HCEC 1CT (cell line): ENCODE measurements around the gene SPTAN1.

Experiments used
- DNase-seq: peaks from one replicate; pipeline ENCODE4 v3.0.0-alpha.2; 2017

The SPTAN1 gene

DNA sequence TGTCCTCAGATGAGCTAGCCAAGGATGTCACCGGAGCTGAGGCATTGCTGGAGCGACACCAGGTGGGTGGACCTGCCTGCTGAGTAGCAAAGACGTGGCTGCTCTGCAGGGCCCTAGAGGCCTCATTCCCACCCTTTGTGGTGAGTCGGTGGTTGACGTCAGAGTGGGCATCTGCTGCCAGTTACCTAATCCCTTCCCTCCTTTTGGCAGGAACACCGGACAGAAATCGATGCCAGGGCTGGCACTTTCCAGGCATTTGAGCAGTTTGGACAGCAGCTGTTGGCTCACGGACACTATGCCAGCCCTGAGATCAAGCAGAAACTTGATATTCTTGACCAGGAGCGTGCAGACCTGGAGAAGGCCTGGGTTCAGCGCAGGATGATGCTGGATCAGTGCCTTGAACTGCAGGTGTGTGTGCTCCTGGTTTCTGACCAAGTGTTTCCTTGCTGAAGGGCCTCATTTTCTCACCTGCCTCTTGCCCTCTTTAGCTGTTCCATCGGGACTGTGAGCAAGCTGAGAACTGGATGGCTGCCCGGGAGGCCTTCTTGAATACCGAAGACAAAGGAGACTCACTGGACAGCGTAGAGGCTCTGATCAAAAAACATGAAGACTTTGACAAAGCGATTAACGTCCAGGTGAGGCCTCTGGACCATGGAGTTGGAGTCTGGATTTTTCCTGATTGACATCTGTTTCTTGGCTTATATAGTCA lies 55.4 kb downstream of the SPTAN1 start:
- DNase-seq = no peak

DNA sequence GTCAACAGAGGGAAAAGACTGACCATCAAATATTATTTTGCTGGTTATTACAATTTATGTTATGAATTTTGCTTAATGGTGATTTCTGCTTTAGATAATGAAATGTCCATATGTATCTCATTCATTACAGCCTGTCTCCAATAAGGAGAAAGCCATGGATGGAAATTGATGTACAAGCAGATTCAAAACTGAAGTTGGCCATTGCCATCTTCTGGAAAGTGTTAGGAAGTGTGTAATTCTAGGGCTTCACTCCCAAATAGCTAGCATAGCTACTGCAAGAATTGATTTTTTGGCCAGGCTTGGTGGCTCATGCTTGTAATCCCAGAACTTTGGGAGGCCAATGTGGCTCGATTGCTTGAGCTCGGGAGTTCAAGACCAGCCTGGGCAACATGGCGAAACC lies 58.5 kb downstream of the SPTAN1 start:
- no peak for DNase-seq

DNA sequence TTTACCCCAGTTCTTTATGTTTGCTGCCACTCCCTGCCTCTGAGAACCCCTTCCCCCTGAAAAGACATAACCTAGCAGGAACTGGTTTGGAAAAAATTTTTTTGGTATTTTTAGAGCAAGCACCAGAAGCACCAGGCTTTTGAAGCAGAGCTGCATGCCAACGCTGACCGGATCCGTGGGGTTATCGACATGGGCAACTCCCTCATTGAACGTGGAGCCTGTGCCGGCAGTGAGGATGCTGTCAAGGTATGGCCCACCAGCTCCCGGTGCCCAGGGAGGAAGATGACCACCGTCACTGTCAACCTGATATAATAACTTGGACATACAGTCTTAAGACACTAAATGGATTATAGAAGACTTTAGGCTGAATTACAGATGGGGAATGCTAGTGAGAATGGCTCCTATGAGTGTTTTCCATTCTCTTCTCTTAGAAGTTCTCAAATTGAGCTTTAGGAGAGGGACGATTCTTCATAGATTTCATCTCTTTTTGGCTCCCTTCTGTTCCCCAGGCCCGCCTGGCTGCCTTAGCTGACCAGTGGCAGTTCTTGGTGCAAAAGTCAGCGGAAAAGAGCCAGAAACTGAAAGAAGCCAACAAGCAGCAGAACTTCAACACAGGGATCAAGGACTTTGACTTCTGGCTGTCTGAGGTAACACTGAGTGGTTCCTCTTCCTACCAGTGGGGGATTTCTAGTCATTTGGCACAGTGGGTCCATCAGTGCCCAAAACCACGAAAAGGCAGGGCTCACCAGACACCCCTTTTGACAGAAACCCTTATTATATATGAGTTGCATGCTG lies 59.4 kb downstream of the SPTAN1 start:
- no peak for DNase-seq

DNA sequence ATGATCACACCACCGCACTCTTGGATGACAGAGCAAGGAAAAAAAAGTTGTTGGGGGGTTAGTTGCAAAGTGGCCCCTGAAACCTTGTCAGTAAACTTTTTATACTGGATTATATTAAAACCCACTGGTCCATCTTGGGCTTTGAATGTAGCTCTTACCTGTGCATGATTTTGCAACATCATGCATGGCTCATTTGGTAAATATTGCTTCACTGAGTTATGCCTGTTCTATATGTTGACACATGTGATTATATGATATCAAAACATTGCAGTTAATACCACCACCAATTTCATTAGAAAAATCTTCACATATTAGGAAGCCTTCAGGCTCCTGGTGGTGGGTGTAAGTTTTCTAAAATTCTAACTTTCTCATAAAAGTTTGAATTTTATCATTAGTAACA lies 62.3 kb downstream of the SPTAN1 start:
- no peak for DNase-seq

DNA sequence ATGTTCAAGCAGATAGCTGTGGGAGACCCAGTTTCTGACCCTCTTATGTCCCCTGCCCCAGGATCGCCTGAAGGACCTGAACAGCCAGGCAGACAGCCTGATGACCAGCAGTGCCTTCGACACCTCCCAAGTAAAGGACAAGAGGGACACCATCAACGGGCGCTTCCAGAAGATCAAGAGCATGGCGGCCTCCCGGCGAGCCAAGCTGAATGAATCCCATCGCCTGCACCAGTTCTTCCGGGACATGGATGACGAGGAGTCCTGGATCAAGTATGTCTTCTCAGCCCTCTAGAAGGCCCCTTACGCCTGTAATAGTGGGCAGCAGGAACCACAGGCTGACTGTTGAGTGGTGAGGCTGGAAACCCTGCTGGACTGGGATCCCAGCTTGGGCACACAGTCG lies 63.2 kb downstream of the SPTAN1 start:
- no peak for DNase-seq

DNA sequence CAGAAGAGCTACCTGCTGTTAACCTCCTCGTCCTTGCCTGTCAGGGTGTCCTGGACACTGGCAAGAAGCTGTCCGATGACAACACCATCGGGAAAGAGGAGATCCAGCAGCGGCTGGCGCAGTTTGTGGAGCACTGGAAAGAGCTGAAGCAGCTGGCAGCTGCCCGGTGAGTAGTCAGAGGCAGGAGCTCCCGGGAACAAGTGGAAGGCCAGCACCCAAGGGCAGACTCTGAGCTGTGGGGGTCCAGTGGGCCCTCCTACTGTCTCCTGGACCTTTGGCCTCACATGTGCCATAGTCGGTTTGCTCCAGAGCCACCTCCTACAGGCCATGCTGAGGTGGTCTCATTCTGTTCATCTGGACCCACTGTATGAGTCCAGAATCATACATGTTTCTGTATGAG lies 65.6 kb downstream of the SPTAN1 start:
- no peak for DNase-seq

DNA sequence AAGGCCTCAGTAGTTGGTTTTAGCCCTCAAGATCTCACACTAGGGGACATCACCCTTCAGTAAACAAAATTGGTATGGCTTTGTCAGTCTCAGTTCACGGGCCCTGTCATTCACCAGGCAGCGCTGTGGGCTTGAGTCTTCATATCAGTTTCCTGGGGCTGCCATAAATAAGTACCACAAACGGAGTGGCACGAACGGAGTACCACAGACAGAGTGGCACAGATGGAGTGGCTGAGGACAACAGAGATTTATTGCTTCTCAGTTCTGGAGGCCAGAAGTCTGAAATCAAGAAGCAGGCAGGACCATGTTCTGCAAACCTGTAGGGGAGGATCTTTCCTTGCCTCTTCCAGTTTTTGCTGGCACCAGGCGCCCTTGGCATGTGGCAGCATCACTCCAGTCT lies 66.7 kb downstream of the SPTAN1 start:
- no peak for DNase-seq

DNA sequence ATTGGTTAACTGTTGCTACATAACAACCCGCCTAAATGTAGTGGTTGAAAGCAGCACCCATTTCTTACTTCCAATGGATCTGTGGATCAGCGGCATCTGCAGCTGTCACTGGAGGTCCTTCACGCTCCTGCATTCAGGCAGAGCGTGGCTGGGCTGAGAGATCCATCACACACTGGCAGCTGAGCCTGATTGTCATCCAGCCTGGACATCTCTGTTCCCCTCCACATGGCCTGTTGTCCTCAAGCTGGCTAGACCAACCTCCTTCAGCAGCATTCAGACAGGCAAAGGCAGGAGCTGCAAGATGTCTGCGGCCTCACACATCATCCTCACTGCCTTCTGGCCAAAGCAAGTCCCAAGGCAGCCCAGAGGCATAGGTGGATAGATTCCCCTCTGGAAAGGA lies 67.4 kb downstream of the SPTAN1 start:
- DNase-seq = no peak

DNA sequence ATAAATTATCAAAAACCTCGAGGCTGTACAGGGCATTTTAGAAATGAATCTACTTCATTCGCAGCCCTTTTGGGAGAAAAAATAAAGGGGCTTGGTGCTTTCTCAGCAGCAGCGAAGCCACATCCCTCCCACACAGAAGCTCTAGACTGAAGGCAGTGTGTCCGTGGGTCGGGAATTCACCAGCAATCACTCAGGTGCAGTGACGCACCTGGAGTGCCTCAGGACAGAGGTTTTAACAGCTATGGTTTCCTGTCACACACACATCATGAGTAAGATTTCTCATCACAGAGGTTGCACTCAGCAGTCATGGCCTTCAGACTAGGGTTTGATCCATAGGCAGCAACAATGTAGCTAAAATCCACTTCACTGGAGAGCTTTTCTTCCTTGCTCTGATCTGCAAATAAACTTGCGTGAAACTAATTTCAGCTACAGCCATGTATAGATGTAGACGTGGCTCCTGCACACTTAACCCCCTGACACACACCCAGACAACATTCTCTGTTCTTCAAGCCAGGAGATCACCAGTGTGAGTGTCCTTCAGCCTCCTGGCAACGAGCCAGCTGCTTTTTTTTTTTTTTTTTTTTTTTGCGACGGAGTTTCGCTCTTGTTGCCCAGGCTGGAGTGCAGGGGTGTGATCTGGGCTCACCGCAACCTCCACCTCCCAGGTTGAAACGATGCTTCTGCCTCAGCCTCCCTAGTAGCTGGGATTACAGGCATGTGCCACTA lies 69.5 kb downstream of the SPTAN1 start:
- DNase-seq = no peak

DNA sequence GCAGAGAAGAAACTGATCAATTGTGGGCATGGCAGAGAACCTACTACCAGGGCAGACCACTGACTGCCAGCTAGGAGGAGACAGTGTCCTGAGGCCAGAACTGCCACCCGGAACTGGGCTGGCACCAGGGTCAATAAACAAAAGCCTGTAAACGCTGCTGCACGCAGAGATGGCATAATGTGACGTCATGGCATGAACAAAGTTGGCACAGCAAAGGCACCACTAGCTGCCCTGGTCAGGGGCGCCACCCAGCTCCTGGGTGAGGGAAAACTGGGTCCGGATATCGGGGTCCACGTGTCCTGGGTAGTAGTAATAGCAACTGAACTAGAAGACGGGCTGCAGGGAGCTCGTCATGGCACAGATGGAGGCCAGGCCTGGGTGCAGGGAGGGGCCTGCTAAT lies 72.2 kb downstream of the SPTAN1 start:
- no peak for DNase-seq

DNA sequence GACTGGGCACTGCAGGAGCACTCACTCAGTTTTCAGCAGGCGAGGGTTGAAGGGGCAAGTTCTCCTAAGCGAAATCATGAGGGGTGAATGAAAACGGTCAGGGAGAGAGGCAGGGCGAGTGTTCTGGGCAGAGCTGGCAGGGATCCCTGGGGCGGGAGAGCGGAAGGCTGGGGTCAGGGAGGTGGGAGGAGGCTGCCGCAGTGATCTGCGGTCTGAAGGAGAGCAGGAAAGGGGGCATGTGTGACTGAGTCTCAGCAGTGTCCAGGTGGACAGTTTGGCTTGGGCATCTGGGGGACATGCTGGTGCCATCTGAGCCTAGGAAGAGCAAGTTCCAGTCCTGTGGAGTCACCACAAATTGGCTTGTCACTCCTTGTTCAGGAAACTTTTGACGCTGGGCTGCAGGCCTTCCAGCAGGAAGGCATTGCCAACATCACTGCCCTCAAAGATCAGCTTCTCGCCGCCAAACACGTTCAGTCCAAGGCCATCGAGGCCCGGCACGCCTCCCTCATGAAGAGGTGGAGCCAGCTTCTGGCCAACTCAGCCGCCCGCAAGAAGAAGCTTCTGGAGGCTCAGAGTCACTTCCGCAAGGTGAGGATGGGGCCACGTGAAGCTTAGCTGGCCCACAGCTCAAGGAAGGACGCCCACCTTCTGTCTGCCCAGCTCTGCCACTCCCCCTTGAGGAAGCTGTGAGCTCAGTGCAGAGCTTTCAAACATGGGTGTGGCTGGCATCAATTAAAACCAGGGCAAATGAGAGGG lies 73.2 kb downstream of the SPTAN1 start:
- DNase-seq = no peak

DNA sequence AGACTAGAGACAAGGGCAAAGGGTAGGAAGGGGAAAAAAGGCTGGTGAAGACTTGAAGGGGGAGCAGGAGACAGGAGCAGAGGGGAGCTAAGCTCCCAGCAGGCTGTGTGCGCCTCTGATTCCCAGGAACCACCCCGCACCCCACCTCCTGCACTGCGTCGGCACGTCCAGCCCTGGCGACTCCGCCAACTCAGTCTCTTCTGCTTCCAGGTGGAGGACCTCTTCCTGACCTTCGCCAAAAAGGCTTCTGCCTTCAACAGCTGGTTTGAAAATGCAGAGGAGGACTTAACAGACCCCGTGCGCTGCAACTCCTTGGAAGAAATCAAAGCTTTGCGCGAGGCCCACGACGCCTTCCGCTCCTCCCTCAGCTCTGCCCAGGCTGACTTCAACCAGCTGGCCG lies 73.8 kb downstream of the SPTAN1 start:
- no peak for DNase-seq

DNA sequence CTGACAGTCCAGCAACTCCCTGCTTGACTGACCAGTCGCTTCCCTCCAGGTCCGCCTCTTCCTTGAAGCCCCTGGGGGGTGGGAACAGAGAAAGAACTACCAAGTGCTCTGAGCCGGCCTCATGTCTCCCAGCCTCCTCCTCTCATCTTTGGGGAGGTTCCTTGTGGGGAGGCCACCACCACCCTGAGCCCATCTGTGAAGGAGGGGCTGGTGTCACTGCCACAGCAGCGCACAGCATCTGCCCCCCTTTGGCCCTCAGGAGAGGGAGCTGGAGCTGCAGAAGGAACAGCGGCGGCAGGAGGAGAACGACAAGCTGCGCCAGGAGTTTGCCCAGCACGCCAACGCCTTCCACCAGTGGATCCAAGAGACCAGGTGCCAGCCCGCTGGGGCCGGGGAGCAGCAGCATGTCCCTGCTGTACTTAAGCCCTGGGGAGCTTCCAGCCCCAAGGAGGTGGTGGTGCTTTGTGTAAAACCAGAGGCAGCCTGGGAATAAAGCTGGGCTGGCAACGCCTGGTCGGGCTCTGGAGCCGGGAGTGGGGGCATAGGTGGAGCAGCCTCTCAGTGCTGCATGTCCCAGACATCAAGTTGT lies 74.8 kb downstream of the SPTAN1 start:
- DNase-seq = no peak

DNA sequence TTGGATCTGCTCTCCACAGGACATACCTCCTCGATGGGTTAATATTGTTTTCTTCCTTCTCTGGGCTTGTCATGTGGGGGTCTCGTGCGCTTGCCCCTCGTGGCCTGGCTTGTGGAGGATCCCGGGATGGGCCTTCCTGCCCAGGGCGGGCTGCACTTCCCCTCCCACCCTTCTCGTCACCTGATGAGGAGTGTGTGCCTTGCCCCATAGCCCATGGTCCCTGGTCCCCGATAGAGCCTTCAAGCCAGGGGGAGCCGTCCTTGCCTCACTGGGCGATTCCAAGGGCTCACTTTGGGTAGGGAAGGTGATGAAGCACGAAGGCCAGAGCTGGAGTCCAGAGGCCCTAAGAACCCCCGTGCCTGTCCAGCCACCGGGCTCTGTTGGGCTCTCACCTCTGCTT lies 75.5 kb downstream of the SPTAN1 start:
- no peak for DNase-seq

DNA sequence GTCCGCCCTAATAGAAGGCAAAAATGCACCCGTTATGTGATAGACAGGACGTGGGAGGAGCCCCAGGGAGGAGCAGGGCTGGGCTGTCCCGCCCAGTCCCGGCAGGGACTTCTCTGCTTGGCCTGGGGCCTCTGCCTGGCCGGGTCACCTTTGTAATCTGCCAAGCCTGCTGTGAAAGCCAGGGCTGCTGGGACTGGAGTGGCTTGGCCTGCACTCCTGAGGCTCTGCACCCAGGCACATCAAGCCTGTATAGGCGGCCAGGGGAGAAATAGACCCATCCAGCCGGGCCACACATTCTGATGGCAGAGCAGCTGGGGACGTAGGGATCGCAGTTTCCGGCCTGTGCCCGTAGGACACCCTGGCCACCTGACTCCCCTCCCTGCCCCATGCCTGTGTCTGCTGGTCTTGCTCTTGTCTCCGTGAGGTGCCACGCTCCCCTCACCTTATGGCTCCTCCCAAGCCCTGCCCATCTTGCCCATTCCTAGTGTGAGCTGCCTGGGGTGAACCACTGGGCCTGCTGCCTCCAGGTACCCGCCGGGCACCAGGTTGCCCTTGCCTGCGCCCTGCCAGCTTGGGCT lies 76.2 kb downstream of the SPTAN1 start:
- no peak for DNase-seq

DNA sequence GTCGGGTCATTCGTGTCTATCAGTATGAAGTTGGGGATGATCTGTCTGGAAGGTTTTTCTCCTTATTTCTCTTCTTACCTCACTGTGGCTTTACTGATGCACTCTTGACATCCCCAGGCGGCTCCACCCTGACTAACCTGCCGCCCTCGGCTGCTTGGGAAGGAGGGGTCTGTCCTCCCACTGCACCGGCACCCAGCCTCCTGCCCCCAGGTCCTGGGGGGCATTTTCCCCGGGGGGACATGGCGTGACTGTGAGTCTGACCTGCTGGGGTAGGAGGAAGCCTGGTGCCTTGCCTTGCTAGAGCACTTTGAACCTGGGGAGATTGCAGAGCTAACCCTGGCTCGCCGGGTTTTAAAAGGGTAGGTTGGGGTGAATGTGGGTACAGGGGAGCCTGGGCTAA lies 76.7 kb downstream of the SPTAN1 start:
- no peak for DNase-seq

DNA sequence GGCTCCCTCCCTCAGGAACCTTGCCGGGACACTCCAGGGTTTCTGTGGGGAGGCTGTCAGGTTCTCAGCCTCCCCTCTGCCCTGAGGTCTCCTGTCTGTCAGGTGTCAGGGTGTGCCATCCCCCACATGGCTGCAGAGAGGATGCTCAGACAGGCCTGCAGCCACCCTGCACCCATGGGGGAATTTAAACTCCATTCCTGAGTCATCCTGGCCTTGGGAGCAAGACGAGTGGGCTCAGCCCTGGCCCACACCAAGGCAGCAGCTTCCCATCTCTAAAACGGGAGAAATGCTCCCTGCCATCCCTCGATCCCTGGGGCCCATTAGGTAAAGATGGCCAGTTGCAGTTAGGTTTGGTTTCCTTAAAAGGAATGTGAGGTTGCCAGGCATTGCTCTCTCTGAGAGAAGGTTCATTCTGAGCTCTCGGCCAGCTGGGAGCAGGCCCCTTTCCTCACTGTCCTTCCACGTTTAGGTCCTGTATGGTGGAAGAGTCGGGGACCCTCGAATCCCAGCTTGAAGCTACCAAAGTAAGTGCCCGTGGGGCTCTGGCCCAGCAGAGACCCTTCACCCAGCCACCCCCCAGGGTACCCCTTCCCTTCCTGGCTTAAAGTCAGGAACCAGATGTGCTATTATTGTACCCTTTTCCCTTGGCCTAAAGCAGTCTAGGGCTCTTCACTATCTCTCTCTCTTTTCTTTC lies 77.6 kb downstream of the SPTAN1 start:
- DNase-seq = no peak

DNA sequence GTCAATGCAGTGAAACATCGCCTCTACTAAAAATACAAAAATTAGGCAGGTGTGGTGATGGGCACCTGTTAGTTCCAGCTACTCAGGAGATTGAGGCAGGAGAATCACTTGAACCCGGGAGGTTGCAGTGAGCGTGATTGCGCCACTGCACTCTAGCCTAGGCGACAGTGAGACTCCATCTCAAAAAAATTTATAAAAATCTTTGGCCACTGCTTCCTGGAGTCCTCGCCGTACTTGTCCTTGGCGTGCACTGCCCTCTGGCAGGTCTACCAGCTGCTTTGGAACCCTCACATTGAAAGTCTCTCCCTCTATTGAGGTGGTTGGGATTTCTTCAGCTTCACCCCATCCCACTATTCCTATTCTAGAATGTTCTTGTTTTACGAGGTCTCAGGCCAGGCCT lies 79.2 kb downstream of the SPTAN1 start:
- no peak for DNase-seq

DNA sequence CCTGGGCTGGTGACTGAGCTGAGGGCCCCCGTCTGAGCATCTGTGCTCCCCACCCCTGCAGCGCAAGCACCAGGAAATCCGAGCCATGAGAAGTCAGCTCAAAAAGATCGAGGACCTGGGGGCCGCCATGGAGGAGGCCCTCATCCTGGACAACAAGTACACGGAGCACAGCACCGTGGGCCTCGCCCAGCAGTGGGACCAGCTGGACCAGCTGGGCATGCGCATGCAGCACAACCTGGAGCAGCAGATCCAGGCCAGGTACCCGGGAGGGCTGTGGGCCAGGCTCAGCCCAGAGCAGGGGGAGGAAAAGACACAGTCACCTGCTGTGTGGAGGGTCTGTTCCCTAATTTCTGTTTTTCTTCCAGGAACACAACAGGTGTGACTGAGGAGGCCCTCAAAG lies 79.7 kb downstream of the SPTAN1 start:
- no peak for DNase-seq

DNA sequence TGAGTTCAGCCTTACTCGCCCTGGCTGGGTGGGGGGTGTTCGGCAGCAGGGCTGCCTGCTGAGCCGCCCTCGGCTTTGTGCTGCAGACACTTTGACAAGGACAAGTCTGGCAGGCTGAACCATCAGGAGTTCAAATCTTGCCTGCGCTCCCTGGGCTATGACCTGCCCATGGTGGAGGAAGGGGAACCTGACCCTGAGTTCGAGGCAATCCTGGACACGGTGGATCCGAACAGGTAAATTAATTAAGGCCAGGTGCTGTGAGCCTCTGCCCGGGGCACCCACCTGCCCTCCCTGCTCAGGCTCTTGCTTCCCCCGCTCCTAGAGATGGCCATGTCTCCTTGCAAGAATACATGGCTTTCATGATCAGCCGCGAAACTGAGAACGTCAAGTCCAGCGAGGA lies 80.1 kb downstream of the SPTAN1 start:
- no peak for DNase-seq

DNA sequence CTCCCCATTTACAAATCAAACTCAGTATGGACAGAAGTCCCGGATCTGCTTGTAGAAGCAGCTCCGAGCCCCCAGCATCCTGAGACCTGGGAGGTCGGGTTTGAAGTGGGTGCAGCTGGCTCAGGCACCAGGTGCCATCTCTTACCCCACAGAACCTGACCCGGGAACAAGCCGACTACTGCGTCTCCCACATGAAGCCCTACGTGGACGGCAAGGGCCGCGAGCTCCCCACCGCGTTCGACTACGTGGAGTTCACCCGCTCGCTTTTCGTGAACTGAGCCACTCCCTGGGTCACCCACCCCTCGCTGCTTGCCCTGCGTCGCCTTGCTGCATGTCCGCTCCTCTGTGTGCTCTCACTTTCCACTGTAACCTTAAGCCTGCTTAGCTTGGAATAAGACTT lies 80.7 kb downstream of the SPTAN1 start:
- no peak for DNase-seq

DNA sequence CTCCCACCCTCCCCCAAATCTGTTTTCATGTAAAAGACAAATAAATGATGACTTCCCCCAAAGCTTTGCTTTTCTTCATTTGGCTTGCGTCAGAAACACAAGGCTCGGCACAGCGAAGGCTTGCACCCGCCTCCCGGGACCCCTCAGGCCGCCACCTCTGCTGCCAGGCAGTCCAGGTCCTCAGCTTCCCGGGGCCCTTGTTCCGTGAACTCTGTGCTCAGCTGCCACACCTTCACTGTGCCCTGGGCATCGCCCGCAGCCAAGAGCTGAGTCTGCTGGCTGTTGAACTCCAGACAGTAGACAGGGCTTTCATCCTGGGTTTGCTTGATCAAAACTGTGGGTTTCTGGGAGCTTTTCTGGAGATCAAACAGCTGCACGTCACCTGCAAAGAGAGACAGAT lies 81.2 kb downstream of the SPTAN1 start:
- DNase-seq = no peak
